ENCODE data around the gene MALRD1.

The MALRD1 gene

DNA sequence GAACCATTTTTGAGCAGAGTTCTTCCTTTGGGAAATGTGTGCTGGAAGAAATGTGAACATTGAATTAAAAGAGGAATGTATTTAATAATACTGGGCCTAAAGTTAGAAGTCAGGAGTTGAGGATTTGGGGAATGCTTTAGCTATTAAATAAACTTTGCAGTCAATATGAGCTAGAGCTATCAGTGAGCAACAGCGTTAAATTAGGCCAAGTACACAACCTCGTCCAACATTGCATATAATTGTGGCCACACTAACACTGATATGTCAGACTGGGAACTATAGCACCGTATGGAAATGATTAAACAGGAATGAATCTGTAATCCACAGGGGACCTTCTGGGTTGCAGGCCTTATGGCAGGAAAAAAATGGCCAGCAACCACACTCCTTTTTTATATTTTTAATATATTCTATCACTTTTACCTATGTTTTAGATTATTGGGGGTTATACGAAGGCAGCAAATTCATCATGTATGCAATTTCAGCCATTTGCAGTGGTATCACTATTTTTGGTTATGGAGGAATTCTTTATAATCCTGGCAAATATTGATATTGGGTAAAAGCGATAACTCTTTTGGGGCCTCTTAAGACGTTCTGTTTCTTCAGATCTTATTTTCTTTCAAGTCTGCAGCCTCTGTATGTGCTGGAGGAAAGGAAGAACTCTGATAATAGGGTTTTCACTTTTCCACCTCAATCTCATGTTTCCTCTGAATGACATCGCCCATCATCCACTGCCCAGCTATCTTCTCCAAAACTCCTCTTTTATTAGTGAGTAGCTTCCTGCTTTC, 531.4 kb downstream of the MALRD1 start:
- no peak for DNase-seq

DNA sequence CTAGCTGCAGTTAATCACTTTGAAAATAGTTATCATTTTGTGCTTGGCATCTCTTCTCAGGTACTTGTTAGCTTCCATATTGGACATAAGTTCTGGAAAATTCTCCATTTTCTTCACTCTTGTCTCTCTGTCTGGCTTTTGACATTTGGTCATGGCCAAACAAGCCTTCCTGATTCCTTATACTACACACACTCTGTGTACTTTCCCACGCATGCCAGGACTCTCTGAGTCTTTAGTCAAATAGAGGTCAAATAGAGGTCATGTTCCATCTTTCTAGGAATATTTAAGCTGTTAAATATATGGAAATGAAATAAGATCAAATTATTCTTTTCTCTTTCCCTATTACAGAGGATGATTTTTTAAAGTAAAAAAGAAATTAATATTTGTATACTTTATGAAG, 532.1 kb downstream of the MALRD1 start:
- no peak for DNase-seq

DNA sequence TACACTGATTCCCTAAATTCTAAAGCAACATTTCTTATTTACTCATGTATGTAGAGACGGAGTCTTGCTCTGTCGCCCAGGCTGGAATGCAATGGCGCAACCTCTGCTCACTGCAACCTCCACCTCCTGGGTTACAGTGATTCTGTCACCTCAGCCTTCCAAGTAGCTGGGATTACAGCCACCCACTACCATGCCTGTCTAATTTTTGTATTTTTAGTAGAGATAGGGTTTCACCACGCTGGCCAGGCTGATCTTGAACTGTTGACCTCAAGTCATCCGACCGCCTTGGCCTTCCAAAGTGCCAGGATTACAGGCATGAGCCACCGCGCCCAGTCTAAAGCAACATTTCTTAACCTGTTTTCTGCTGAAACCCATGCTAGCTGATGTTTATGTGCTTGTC, 540.0 kb downstream of the MALRD1 start:
- DNase-seq, result no peak

DNA sequence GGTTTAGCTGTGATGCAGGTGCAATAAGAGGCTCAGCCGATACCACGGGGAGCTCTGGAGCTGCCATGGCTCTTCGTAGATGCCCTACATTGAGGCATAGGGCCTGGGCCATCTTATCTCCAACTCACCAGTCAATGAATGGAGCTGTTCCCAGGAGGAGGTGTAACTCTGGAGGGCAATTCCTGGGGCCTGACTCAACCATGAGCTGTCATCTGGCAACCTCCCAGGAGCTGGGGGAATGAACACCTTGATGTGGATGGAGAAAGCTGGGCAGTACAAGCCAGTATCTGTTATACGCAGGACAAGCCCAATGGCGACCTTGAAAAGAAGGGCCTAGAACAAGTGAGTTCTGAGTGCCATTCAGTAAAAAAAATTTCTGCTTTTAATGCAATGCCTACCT, 543.7 kb downstream of the MALRD1 start:
- DNase-seq, result no peak

DNA sequence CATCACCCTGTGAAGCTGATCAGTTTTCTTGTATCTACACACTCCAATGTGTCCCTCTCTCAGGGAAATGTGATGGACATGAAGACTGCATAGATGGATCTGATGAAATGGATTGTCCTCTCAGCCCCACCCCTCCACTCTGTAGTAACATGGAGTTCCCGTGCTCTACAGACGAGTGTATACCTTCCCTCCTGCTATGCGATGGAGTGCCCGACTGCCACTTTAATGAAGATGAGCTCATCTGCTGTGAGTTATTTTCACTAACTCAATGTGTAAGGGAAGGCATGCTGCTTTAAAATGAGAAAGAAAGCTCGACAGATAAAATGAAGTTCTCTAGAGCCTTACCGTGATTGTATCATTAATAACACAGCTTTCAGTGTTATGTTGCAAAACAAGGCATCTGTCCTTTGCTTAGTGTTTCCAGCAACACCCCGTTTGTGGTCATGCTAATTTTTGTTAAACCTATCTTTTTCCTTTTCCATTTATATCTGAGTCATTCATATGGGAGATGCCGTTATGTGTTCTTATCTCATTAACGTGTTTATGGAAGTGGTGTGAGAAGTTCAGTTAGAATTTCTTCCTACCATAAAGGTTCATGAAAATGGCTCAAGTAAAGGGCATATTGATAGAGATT, 546.7 kb downstream of the MALRD1 start:
- no peak for DNase-seq

DNA sequence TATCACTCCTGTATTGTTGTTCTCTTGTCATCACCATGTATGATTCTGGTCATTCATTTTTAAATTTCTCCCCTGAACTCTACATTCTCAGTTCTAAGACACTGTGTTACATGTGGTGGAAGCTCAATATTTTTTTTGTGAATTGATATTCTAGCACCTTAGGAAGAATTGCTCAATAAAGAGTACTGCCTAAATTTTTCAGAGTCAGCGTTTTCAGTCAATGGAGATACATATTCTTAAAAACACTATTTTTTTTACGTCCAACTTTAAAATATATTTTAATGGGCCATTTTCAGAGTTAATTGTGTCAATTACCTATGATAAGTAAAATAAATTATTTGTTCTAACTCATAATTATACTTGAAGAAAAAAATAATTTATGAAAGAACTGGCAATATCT, 557.2 kb downstream of the MALRD1 start:
- DNase-seq, result no peak

DNA sequence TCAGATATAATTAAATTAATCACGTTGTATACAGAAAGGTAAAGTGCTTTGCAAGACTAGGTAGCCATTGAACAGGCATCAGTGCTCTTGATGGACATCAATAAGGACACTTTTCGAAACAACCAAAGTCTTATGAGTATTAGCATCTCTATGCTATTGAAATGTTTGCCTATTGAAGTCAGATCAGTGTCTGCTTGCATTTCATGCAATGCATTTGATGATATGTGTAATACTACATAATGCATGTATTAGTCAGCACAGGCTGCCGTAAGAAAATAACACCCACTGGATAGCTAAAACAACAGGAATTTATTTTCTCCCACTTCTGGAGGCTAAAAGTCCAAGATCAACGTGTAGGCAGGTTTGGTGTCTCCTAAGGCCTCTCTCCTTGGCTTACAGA, 558.4 kb downstream of the MALRD1 start:
- DNase-seq, result no peak

DNA sequence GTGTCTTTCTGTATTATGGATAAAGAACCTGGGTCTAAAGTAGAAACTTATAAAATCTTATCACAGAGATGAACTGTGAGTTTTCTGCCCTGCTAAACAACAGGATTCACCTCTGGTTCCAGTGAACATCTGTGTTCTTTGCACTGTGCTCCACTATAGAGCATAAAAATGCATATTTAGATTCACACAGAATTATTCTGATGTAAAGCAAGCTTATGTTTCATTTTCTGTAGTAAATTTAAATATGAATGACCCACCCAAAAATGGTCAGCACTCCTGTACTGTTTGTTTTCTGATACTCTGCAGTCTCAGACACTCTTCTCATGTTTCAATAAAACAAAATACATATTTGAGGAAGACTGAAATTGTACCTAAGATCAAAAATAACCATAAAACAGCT, 563.2 kb downstream of the MALRD1 start:
- DNase-seq, result no peak

DNA sequence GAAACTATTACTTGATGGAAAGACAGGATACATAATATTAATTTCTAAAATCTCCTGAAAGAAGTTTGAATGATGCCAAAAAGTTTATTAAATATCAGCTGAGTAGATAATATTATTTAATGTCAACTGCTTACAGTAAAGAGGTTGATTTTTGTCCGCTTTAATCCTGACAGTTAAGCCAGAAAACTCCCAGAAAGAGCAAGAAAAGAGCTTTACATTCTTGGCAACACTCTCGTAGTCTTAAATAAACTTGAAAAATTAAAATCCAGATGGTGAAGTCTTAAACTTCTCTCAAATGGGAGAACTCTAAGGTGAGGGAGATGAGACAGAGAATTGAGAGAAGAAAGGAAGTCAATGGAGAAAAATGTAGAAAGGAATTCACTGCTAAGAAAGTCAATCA, 568.4 kb downstream of the MALRD1 start:
- no peak for DNase-seq

DNA sequence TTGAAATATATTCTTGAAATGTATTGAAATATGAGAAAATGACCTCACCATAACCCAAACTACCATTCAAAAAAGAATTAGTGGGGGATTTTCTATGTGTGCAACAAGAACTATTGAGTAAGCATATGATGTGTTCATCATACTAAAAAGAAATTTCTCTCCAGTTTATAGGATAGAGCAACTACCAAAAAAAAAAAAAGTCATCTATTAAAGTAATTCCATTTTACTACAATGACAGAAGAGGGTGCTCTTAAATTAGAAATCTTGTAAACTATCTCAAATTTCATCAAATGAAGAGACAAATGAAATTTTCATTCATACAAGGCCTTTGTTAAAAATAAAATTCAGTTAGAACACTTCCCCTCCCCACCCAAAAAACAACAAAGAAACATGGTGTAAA, 572.2 kb downstream of the MALRD1 start:
- no peak for DNase-seq

DNA sequence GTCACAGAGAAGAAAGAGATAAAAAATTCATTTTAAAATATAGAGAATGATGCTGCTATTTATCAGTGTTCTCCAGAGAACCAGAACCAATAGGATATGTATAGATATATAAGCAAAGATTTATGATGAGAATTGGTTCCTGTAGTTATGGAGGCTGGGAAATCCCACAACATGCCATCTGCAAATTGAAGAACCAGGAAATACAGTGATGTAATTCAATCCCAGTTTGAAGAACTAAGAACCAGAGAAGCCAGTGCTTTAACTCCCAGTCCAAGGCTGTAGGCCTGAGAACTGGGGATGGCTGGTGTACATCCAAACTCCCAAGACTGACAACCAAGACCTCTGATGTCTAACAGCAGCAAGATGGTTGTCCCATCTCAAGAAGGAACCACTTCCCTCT, 574.7 kb downstream of the MALRD1 start:
- DNase-seq, result no peak

DNA sequence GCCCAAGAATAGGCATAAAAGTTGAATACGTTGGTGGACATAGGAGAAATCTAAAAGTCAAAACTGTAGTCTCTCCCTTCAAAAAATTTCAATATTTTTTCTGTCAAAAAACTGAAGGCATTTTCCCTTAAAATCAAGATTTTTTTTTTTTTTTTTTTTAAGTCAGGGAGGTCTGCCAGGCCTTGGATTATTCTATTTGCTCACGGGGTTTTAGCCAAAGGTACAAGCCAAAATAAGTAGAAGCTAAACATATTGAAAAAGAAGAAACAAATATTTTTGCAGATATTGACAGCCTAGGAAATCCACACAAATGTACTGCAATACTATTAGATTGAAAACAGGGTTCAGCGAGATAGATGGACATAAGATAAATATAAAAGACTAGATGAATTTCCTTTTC, 577.6 kb downstream of the MALRD1 start:
- no peak for DNase-seq

DNA sequence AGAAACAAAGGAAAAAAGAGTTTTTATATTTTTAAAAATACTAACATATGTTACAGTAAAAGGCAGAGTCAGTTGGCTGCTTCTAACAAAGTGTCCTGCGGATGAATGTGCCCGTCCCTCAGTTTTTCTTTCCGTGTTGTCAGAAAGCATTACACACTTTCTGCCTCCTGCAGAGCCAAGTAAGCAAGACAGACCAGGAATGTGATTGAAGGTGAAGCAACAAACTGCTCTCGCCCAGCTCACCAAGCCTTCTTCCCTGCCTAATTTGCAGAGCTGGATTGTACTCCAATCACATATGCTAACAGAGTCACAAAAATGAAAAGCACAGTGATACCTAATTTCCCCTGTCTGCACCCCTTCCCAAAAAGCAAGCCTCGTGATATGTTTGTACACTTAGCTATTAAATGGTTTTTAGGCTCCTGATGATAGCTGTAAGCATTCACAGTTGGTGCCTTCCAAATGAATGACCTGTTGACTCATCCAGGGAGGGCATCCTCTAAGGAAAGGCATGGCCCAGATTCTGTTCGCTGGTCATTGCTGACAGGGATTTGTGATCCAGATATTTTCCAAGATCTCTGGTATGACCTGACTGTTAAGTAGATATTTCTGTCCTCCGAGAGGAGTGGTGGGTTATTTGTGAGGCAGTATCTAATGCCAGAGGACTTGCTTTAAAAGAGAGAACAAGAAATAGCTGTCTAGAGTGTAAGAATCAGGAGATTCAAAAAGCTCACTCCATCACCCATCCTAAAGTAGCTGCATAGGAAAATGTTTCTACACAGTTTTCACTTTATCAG, 580.4 kb downstream of the MALRD1 start:
- DNase-seq, result no peak

DNA sequence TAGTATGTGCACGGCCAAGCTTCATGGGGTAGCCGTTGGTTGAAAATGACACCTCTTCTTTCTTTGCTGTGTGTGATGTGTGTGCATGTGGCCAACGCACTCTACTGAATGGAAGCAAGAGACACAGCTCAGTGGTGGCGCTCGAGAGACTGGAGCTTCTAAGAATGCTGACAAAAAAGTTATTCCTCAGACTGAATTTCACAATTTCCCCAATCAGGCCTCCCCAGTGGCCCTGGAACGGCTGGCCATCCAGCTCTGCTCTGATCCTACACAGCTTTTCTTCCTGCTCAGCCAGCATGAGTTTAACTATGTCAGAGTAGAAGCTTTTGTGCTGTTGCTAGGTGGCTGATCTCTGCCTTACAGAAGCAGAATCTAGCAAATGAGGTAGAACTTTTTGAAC, 581.0 kb downstream of the MALRD1 start:
- DNase-seq, result no peak

DNA sequence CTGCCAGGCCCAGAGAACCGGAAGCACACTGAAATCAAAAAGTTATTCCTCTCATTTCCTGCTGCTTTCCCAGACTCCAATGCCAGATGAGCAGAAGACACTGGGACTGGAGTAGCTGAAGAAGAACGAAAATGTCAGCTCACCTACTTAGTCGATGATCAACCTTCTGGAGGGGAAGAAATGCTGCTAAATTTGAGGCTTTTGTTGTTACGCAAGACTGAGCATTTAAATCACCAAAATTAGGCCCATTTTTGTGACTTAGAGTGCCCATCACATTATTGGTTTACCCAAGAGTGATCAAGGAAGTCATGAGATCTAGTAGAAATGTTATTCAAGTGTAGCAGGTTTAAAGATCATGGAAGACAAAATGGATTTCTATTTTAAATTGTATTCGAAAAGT, 585.6 kb downstream of the MALRD1 start:
- DNase-seq, result no peak

DNA sequence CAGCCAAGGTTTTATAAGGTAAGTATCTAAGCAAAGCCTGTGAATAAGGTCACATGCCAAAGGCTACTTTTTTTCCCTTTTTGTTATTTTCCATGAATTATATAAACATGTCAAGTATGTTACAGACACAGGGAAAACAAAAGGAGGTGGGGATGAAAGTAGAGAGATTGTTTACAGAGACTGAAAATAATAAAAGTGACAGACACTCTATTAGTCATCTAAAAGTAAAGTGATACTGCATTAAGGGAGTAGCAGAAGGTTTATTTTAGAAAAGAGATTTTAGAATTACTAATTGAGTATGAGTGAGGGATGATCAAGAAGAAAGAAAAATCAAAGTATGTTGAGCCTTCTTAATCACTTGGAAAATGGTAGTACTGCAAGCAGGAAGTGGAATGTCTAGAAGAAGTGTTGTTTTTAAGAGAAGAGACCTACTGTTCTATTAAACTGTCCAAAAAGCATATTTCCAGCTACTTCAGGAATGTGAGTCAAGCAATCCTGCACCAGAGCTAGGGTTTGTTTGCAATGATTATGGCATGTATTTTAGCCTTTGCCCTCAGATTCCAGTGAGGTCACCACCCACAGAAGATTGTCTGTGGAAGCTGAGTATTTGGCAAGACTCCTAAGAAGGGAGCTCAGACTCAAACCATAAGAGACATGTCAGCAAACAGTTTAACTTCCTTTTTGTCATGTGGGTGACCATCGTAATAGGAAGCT, 589.7 kb downstream of the MALRD1 start:
- no peak for DNase-seq

DNA sequence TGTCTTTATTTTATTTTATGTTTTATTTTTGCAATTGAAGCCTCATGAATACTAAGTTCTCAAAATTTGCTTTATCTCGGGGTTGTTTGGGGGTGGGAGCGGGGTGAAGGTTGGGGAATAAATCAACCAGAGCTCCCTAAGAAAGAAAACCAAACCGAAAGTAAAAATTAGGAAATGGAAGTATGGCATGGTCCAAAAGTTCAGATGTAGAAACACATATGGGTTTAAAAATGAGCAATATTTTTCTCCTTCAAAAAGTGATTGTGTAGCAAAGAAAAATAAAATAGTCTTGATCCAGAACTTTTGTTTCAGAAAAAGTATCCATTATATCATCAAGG, 590.3 kb downstream of the MALRD1 start:
- no peak for DNase-seq

DNA sequence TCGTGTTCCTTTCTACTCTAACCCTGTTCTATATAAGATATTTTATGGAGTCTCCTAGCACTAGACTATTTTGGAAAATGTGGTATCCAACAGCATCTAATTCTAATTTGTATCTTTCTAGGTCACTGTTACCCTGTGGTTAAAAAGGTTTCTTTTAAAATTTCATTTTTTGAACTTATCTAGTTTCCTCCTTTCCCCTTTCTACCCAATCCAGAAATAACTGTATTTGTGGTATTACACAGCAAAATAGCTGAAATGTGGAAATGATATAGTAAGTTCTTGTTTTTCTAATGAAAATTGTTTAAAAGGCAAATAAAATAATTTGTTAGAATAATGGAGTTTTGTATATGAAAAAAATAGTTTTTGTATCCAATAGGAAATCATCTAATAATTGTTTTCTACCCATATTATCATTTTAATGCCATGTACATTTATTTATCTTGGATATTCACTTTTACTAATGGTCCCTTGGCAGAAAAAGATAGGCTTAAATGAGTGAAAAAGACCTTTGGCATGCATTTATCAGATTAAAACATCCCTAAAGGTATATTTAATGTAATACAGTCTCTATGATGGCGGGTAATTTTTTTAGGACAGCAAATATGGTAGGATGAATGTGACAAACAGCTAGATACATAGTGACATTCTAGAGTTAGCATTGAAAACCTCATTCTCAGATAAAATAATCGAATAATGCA, 592.1 kb downstream of the MALRD1 start:
- no peak for DNase-seq

DNA sequence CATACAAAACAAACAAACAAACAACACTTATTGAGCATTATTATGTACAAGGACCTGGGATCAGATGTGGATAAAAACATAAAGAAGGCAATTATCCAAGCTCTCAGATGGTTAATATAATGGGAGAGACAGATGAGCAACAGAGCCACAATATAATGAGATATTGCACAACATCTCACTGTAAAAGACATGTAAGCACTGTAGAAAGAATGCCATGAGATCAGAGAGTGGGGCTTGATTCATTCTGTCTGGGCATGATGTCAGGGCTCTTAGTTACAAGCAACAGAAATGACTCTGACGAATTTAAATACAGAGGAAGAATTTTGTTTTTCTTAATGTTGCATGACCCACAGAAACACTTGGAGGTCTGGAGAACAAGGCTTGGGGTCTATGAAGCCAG, 602.9 kb downstream of the MALRD1 start:
- DNase-seq, result no peak

DNA sequence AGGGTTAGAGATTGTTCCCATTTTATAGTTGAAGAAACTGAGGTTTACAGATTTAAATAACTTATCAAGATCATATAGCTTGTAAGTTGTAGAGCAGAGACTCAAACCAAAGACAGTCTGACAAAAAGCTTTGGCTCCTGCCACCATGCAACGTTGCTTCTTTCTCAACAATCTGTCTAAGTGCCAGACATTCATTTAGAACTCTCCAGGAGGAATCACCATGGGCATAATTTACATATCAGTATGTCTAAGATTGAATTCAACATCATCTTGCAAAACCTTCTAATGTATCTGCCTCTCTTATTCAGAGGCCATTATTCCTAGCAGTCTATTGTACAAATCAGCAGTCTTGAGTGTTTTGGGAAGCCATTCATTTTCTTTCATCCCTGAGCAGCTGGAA, 604.1 kb downstream of the MALRD1 start:
- DNase-seq, result no peak

DNA sequence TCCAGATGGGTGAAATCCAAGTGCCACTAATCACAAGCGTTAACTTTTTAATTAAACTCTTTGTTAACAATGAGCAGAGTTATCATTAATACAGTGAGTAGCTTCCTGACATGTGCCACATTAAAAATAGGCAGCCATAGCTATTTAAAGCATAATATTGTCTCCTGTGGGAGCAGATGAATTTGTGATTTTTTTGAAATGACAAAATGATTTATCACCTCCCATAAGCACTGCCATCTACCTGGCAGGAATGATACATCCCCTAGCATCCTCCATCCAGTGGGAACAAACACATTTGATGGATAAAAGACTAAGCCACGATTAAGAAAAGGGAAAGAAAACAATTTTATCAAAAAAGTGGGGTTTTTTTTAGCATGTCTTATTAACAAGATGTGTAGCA, 605.3 kb downstream of the MALRD1 start:
- no peak for DNase-seq

DNA sequence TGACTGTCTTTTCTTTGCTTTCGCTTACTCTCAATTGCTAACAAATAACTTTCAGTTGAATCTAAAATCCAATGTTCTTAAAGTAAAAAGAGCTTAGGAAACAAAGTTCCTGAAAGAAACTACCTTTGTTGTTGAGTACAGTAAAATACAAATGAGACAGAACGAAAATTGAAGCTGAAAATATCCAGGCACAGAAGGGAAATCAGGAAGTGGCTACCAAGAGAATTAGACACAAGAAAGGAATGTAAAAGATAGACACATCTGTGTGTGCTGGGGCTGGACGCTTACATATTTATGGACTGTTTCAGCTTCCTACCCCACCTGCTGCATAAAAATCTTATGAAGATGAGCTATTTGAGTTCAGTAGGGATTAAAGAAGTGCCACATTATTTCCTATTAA, 606.0 kb downstream of the MALRD1 start:
- no peak for DNase-seq

Measured in NCI-H1105 (cell line).